ENCODE data around the gene PPRC1. TPM values are rescaled to one million over a fixed set of nuclear protein-coding genes. Genes with fewer than 3 reads are reported as not detected.

The PPRC1 gene
- total RNA-seq, 2 donors from 2014 or later = 19.8 to 24.4 TPM

- H3K4me1 ChIP-seq (replicated peaks) = no peaks in the 10 kb centered on the region
- no peak overlapping the region for H3K4me3 ChIP-seq
- TF ChIP-seq CTCF (IDR thresholded peaks at IDR 0.05) = no peak
- TF ChIP-seq POLR2A (IDR thresholded peaks at IDR 0.05) = no peak
- no peak for TF ChIP-seq POLR2AphosphoS5 (IDR thresholded peaks at IDR 0.05)
- DNase-seq (ENCODE audit: low spot score) = no peak
- no peaks in the 10 kb centered on the region for H3K27me3 ChIP-seq (replicated peaks; ENCODE audit: insufficient read depth)
- H3K27ac ChIP-seq = no peak overlapping the region
- H3K36me3 ChIP-seq = no peaks in the 10 kb centered on the region
- WGBS = 78% methylated on average over 7 of the region's 7 CpGs
- intact Hi-C loops (cut with DNase I) = no loop called here
- no peaks in the 10 kb centered on the region for H3K9me3 ChIP-seq
These were observed 59.1 kb downstream of the PPRC1 start for GRCh38 chr10:102191956-102192355.

- TF ChIP-seq CTCF (IDR thresholded peaks at IDR 0.05) = no peak
- TF ChIP-seq POLR2AphosphoS5 (IDR thresholded peaks at IDR 0.05) = no peak
- TF ChIP-seq POLR2A (IDR thresholded peaks at IDR 0.05) = no peak
- H3K9me3 ChIP-seq = no peaks in the 10 kb centered on the region
- WGBS = 83% methylated on average over 6 of the region's 6 CpGs
- intact Hi-C loops (cut with DNase I) = no loop called here
- no peak for DNase-seq (ENCODE audit: low spot score)
- no peaks in the 10 kb centered on the region for H3K36me3 ChIP-seq
- H3K4me3 ChIP-seq = no peak overlapping the region
- no peak overlapping the region for H3K27ac ChIP-seq
- H3K27me3 ChIP-seq (replicated peaks; ENCODE audit: insufficient read depth) = no peaks in the 10 kb centered on the region
- H3K4me1 ChIP-seq (replicated peaks) = no peaks in the 10 kb centered on the region
These were observed 62.5 kb downstream of the PPRC1 start for GRCh38 chr10:102195296-102195870.

DNA sequence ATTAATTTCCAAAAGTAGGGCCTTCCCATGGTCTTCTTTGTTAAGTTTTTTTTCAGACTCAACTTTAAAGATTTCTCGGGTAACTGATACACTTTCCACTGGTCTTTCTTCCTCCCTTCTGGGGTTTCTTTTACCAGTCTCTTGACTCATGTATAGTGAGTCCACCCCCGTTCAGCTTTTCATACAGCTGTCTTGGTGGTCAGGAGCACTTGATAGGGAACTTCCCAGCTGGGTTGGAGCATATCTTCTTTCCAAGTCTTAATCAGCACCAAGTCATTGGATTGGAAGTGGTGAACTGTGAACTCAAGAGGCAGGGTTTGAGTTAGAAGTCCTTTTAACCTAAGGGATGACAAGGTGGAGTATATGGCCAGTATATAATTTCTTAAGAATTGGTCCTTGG lies 64.1 kb downstream of the PPRC1 start:
- intact Hi-C loops (cut with DNase I) = no loop called here
- H3K36me3 ChIP-seq = no peaks in the 10 kb centered on the region
- no peaks in the 10 kb centered on the region for H3K27me3 ChIP-seq (replicated peaks; ENCODE audit: insufficient read depth)
- 86% methylated on average over 2 of the region's 2 CpGs for WGBS
- no peak overlapping the region for H3K27ac ChIP-seq
- H3K4me3 ChIP-seq = no peak overlapping the region
- DNase-seq (ENCODE audit: low spot score) = no peak
- no peaks in the 10 kb centered on the region for H3K9me3 ChIP-seq
- TF ChIP-seq POLR2AphosphoS5 (IDR thresholded peaks at IDR 0.05) (no peak), CTCF (IDR thresholded peaks at IDR 0.05) (no peak)
- H3K4me1 ChIP-seq (replicated peaks) = no peaks in the 10 kb centered on the region

DNA sequence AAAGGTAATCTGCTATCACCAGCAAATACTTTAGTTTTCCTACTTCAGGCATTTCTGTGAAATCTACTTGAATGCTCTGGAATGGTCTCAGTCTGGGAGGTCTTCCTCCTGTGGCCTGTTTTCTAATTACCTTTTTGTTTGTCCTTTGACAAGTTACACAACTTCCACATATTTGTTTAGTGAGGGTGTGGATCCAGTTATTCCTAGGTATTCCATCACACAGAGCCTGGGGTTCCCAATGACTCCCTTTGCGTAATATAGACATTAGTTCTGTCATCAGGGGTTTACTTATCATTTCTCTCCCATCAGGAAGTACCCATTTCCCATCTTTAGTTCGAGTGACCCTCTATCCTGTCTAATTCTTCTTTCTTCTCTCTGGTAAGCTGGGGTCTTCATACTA lies 65.2 kb downstream of the PPRC1 start:
- H3K27ac ChIP-seq = no peak overlapping the region
- no peaks in the 10 kb centered on the region for H3K9me3 ChIP-seq
- no peaks in the 10 kb centered on the region for H3K36me3 ChIP-seq
- 80% methylated on average over 2 of the region's 2 CpGs for WGBS
- no peak for DNase-seq (ENCODE audit: low spot score)
- no peaks in the 10 kb centered on the region for H3K27me3 ChIP-seq (replicated peaks; ENCODE audit: insufficient read depth)
- H3K4me3 ChIP-seq = no peak overlapping the region
- intact Hi-C loops (cut with DNase I) = no loop called here
- no peaks in the 10 kb centered on the region for H3K4me1 ChIP-seq (replicated peaks)
- TF ChIP-seq CTCF (IDR thresholded peaks at IDR 0.05) (no peak), POLR2A (IDR thresholded peaks at IDR 0.05) (no peak), POLR2AphosphoS5 (IDR thresholded peaks at IDR 0.05) (no peak)

Small RNA genes within 50 kb of the gene (small RNA-seq; reads per million reads assigned to genes)
- gene AL500527.1 (0 reads per million in 2 donors), gene AL500527.2 (0 reads per million in 2 donors)

Other genes starting within 250 kb of the PPRC1 start
- gene ARMH3, start 76.9 kb upstream of the PPRC1 start, total RNA-seq = 10 to 100 TPM; 15.1 to 20.5 TPM
- gene HPS6, start 67.7 kb upstream of the PPRC1 start, total RNA-seq = 10 to 100 TPM; 26.1 to 35.9 TPM
- 10 to 100 TPM; 55.0 to 91.5 TPM for gene LDB1, start 12.7 kb upstream of the PPRC1 start, total RNA-seq
- gene NOLC1, start 19.3 kb downstream of the PPRC1 start, total RNA-seq = 10 to 100 TPM; 50.3 to 67.9 TPM
- 1 to 10 TPM in 1 of 2 donors, not detected in 1; 4.4 TPM for gene ELOVL3, start 93.3 kb downstream of the PPRC1 start, total RNA-seq
- not detected for gene PITX3, start 108.5 kb downstream of the PPRC1 start, total RNA-seq
- 10 to 100 TPM; 53.1 to 59.1 TPM for gene GBF1, start 112.5 kb downstream of the PPRC1 start, total RNA-seq

Data from prostate gland (tissue), 2 donors.